ENCODE results near the gene KCP.
"Not testable (repeated sequence)": the region's sequence is repeated elsewhere in the genome, so short reads cannot be mapped to it uniquely, and the experiment has no call there.

The KCP gene

GRCh38 chr7:128921866-128922440 is 11.4 kb upstream of the KCP start:
- no peak for DNase-seq (ENCODE audit: low read depth in 2 of 2)

DNA sequence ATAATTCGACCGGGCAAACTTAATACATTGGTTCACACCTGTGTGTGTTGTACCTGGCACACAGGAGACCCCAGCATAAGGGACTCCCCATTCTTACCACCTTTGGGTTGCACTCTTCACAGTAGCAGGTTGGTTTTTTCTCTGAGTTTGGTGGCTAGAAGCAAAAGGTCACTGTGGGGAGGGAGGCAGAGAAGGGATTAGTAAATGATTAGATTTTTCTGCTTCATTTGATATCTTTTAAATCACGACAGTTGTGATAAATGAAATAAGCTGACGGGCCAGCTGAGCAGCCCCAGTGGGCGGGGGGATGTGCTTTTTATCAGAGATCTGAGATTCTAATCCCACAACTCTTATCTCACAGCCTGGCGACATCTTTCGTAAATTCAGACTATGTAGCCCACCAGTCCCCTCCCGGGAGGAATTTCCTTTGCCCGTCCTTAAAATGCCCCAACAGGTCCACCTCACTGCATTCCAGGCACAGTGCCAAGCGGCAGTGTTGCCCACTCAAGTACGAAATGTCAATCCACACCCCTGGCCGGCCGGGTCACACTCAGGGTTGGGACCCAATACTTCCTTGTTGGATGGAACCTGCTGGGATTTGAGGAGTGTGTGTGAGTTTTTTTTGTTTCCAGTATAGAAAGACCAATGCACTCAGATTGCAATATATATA is 10.5 kb upstream of the KCP start:
- DNase-seq (ENCODE audit: low read depth in 2 of 2) = no peak

GRCh38 chr7:128919881-128920799 is 9.6 kb upstream of the KCP start:
- no peak for DNase-seq (ENCODE audit: low read depth in 2 of 2)

- no peak for DNase-seq (ENCODE audit: low read depth in 2 of 2)
These were observed 8.7 kb upstream of the KCP start for GRCh38 chr7:128919241-128919640.

DNA sequence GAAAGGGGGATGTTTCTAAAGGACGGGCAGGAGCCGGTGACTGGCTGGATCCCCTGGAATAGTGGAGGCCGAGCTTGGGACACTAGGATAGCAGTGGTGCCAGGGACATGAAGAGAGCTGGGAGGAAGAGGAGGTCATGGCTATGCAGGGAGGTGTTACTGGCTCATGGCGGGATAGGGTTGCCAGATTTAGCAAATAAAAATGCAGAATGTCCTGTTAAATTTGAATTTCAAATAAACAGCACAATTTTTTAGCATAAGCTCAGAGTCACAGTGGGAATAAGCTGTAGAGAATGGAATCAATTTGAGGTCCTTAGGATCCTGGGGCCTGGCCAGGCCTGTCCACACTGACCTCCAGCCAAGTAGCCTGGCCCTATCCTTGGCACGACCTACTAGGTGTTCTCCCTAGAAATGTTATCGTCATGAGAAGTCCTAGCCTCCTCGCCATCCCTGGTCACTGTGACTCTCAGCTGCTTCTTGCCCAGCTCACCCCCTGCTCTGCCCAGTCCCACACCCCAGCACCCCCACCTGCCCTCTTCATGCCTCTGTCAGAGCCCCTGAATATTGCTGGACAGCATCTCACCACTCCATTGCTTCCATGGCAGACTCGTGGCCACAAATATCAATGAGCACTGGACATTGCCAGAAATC is 7.6 kb upstream of the KCP start:
- DNase-seq (ENCODE audit: low read depth in 2 of 2) = no peak

DNA sequence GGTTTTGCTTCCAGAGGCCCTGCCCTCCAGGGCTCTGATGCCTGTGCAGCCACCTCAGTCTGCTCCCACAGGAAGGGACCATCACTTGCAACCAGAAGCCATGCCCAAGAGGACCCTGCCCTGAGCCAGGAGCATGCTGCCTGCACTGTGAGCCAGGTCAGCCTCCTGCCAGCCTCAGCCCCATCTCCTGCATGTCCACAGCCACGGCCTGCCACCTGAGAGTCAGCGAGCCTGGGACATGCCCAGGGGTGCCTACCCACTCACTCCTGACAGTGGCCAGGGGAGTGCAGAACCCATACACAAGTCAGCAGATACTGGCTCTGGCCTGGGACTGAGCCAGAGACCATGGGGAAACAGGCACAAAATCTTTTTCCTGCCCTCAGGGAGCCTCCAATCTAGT is 6.6 kb upstream of the KCP start:
- DNase-seq (ENCODE audit: low read depth in 2 of 2) = no peak

DNA sequence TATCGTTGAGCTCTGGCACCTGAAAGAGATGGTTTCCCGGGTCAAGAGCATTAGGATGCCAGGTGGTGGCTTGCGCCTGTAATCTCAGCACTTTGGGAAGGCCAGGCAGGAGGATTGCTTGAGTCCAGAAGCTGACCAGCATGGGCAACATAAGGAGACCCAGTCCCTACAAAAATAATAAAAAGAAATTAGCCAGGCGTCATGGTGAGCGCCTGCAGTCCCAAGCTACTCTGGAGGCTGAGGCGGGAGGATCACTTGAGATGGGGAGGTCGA is 6.1 kb upstream of the KCP start:
- no peak for DNase-seq (ENCODE audit: low read depth in 2 of 2)

GRCh38 chr7:128915841-128916642 is 5.5 kb upstream of the KCP start:
- DNase-seq (ENCODE audit: low read depth in 2 of 2) = no peak

DNA sequence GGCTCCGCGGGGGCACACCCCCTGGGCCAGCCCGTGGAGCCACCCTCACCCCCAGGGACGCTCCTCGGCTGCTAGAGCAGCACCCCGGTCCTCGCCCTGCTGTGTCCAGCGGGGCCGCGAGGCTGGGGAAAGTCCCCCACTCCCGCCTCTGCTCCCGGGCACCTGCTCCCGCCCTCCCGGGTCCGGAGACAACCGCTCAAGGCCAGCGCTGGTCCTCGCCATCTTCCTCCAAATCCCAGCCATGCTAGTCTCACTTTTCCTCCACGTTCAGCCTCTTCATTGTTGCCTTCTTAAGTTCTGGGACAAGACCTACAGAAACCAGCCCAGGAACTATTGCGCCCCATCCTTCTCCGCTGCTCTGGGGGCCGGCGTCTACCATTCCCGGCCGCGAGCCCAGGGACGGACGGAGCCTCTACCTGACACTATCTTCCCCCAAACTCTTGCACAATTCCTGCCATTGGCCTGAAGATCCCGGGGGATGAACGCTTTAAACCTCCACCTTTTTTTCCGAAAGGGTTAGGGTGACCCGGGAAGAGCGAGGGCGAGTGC is 4.8 kb upstream of the KCP start:
- no peak for DNase-seq (ENCODE audit: low read depth in 2 of 2)

GRCh38 chr7:128914566-128915151 is 4.2 kb upstream of the KCP start:
- no peak for DNase-seq (ENCODE audit: low read depth in 2 of 2)

GRCh38 chr7:128913870-128914565 is 3.5 kb upstream of the KCP start:
- no peak for DNase-seq (ENCODE audit: low read depth in 2 of 2)

- DNase-seq (ENCODE audit: low read depth in 2 of 2) = not testable (repeated sequence)
These were observed 2.4 kb upstream of the KCP start for GRCh38 chr7:128912709-128913495.

DNA sequence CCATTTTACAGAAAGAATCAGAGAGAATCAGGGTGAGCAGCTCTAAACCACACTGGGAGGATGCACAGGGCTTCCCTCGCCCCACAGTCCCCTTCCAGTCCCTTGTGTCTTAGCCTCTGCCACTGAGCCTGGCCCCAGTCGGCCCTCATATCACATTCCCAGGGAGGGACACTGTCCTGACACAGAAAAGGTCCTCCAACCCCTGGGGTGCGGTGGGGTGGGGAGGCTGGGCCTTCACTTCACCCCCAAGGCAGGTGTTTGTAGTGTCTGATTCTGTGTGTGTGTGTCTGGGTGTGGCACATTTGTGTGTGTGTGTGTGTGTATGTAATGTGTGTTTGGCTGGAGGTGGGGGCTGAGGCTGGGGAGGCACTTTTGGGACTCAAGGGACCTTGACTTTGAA is 1.8 kb upstream of the KCP start:
- DNase-seq (ENCODE audit: low read depth in 2 of 2) = no peak

GRCh38 chr7:128911423-128912031 is 1.0 kb upstream of the KCP start:
- DNase-seq (ENCODE audit: low read depth in 2 of 2) = no peak

DNA sequence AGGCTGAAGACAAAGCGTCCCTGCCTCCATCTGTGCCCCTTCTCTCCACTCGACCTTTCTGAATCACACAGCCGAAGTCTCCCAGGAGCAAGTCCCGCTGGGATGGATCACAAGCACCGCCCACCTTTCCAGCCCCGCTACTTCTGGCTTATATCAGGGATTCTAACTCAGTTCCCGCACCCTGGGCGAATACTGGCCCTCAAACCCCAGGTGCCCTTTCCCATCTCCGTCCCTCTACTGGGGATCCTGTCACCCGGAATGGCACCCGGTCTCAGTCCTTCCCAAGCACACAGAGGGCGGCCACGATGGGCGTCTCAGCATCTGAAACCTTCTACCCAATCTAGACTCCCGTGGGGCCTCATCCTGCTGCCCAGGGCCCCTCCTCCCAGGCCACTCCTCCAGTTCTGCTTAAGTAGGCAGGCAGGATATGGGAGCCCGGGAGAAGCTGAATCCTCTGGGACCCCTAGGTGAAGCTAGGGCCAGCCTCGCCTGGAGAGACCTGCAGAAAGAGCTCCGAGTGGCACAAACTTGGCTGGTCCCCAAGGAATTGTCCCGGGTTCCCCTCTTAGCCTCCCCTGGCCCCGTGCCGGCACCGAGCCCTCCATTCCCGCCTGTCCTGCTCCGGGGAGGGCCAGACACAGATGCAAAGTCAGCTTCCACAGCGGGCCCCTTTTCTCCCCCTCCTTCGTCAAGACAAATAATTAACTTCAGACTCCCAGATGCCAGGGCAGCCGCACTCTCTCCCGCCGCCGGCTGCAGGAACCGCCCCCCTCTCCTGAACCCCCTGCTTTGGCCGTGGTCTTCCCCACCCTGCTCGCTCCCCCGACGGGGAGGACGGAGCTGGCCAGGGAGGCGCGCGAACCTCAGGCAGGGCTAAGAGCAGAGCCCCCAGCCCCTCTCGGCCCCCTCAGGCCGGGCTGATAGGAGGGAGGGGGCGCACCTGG is 612 bp downstream of the KCP start:
- DNase-seq (ENCODE audit: low read depth in 2 of 2) = no peak

- DNase-seq (ENCODE audit: low read depth in 2 of 2) = no peak
These were observed 1.5 kb downstream of the KCP start for GRCh38 chr7:128908750-128909624.
